ENCODE measurements around the gene TBC1D9.
"Not testable (repeated sequence)": the region's sequence is repeated elsewhere in the genome, so short reads cannot be mapped to it uniquely, and the experiment has no call there.

DNA sequence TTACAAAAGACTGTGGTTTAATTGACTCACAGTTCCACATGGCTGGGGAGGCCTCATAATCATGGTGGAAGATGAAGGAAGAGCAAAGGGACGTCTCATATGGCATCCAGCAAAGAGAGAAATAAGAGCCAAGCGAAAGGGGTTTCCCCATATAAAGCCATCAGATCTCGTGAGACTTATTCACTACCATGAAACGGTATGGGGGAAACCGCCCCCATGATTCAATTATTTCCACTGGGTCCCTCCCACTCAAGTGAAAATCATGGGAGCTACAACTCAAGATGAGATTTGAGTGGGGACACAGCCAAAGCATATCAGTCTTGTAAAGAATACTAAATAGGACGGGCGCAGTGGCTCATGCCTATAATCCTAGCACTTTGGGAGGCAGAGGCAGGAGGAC is 9.6 kb downstream of the TBC1D9 start:
- TF ChIP-seq, protein P1, sequence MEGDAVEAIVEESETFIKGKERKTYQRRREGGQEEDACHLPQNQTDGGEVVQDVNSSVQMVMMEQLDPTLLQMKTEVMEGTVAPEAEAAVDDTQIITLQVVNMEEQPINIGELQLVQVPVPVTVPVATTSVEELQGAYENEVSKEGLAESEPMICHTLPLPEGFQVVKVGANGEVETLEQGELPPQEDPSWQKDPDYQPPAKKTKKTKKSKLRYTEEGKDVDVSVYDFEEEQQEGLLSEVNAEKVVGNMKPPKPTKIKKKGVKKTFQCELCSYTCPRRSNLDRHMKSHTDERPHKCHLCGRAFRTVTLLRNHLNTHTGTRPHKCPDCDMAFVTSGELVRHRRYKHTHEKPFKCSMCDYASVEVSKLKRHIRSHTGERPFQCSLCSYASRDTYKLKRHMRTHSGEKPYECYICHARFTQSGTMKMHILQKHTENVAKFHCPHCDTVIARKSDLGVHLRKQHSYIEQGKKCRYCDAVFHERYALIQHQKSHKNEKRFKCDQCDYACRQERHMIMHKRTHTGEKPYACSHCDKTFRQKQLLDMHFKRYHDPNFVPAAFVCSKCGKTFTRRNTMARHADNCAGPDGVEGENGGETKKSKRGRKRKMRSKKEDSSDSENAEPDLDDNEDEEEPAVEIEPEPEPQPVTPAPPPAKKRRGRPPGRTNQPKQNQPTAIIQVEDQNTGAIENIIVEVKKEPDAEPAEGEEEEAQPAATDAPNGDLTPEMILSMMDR (IDR thresholded peaks at IDR 0.05 in 2 of 3, conservative IDR thresholded peaks at IDR 0.05 in 1 of 3; ENCODE audit: control insufficient read depth in 2 of 3, extremely low read depth in 1 of 3, insufficient read depth in 1 of 3, low read depth in 3 of 3, low read length in 3 of 3) = not testable (repeated sequence)
- not testable (repeated sequence) for TF ChIP-seq EGR1 (IDR thresholded peaks at IDR 0.05; ENCODE audit: borderline replicate concordance in 1 of 2, low read depth in 2 of 2, low read length in 2 of 2); POLR2A (IDR thresholded peaks at IDR 0.05; ENCODE audit: low read depth, low read length); ZNF274 (IDR thresholded peaks at IDR 0.05; ENCODE audit: insufficient read depth, insufficient read length); SMC3 (IDR thresholded peaks at IDR 0.05; ENCODE audit: borderline replicate concordance, low read length); EP300 (IDR thresholded peaks at IDR 0.05; ENCODE audit: borderline replicate concordance in 1 of 2, control insufficient read depth in 1 of 2, low read depth in 2 of 2, low read length in 2 of 2)
- TF ChIP-seq, protein P2, sequence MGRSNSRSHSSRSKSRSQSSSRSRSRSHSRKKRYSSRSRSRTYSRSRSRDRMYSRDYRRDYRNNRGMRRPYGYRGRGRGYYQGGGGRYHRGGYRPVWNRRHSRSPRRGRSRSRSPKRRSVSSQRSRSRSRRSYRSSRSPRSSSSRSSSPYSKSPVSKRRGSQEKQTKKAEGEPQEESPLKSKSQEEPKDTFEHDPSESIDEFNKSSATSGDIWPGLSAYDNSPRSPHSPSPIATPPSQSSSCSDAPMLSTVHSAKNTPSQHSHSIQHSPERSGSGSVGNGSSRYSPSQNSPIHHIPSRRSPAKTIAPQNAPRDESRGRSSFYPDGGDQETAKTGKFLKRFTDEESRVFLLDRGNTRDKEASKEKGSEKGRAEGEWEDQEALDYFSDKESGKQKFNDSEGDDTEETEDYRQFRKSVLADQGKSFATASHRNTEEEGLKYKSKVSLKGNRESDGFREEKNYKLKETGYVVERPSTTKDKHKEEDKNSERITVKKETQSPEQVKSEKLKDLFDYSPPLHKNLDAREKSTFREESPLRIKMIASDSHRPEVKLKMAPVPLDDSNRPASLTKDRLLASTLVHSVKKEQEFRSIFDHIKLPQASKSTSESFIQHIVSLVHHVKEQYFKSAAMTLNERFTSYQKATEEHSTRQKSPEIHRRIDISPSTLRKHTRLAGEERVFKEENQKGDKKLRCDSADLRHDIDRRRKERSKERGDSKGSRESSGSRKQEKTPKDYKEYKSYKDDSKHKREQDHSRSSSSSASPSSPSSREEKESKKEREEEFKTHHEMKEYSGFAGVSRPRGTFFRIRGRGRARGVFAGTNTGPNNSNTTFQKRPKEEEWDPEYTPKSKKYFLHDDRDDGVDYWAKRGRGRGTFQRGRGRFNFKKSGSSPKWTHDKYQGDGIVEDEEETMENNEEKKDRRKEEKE (IDR thresholded peaks at IDR 0.05) = not testable (repeated sequence)
- TF ChIP-seq, protein P3, sequence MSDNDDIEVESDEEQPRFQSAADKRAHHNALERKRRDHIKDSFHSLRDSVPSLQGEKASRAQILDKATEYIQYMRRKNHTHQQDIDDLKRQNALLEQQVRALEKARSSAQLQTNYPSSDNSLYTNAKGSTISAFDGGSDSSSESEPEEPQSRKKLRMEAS (IDR thresholded peaks at IDR 0.05; ENCODE audit: low read depth, low read length) = not testable (repeated sequence)
- TF ChIP-seq, protein P4, sequence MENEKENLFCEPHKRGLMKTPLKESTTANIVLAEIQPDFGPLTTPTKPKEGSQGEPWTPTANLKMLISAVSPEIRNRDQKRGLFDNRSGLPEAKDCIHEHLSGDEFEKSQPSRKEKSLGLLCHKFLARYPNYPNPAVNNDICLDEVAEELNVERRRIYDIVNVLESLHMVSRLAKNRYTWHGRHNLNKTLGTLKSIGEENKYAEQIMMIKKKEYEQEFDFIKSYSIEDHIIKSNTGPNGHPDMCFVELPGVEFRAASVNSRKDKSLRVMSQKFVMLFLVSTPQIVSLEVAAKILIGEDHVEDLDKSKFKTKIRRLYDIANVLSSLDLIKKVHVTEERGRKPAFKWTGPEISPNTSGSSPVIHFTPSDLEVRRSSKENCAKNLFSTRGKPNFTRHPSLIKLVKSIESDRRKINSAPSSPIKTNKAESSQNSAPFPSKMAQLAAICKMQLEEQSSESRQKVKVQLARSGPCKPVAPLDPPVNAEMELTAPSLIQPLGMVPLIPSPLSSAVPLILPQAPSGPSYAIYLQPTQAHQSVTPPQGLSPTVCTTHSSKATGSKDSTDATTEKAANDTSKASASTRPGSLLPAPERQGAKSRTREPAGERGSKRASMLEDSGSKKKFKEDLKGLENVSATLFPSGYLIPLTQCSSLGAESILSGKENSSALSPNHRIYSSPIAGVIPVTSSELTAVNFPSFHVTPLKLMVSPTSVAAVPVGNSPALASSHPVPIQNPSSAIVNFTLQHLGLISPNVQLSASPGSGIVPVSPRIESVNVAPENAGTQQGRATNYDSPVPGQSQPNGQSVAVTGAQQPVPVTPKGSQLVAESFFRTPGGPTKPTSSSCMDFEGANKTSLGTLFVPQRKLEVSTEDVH (IDR thresholded peaks at IDR 0.05; ENCODE audit: low read depth, partially characterized antibody) = not testable (repeated sequence)
- TF ChIP-seq, protein P5, sequence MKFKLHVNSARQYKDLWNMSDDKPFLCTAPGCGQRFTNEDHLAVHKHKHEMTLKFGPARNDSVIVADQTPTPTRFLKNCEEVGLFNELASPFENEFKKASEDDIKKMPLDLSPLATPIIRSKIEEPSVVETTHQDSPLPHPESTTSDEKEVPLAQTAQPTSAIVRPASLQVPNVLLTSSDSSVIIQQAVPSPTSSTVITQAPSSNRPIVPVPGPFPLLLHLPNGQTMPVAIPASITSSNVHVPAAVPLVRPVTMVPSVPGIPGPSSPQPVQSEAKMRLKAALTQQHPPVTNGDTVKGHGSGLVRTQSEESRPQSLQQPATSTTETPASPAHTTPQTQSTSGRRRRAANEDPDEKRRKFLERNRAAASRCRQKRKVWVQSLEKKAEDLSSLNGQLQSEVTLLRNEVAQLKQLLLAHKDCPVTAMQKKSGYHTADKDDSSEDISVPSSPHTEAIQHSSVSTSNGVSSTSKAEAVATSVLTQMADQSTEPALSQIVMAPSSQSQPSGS (IDR thresholded peaks at IDR 0.05; ENCODE audit: low read length) = not testable (repeated sequence)
